Right lobe of liver (tissue), 4 donors: Measurements from ENCODE around the gene THYN1.

Experiments used
- CTCF ChIP-seq, 4 donors: fragments of 200-600 bp in 3 of 4; fragments of 450-650 bp in 1 of 4; IDR thresholded peaks; one replicate each; pipeline versions ENCODE4 v1.5.1 to v1.8.0; 2016 to 2022; ENCODE audit warnings: antibody characterized with exemption in 4 of 4, mild to moderate bottlenecking in 2 of 4
- POLR2A ChIP-seq: fragments of 450-650 bp; IDR thresholded peaks from one replicate; pipeline ENCODE4 v1.6.1; 2017; ENCODE audit warnings: antibody characterized with exemption, mild to moderate bottlenecking
- donor health status: DM: no; HTN: no; CAD: no.
- donor health status: DM: no; HTN: no; CAD: no.
- donor health status: DM: no; HTN: yes; CAD: no.

GRCh38 chr11:134266440-134266839, 13.3 kb upstream of the THYN1 start:
- TF ChIP-seq CTCF (IDR thresholded peaks at IDR 0.05) (no peak), POLR2A (no peak)
